Spleen (tissue), 11 donors: ENCODE data around the gene ZNF467. TPM values are rescaled to one million over a fixed set of nuclear protein-coding genes. Genes with fewer than 3 reads are reported as not detected.

ENCODE experiments used
- DNase-seq: peaks from one replicate; pipeline ENCODE4 v3.0.0-alpha.2; 2020
- H3K27ac ChIP-seq, 8 donors: fragments of 200-600 bp; sonication (generic) in 7 of 8; 1 replicate in 4 of 8; 2 replicates in 4 of 8; pipeline versions ENCODE4 v1.5.0 to v1.8.0; 2016 to 2021; ENCODE audit warnings: inconsistent platforms in 4 of 8, mild to moderate bottlenecking in 4 of 8, moderate library complexity in 1 of 8
- H3K27me3 ChIP-seq, 7 donors: fragments of 200-600 bp; sonication (generic) in 6 of 7; replicated peaks in 1 of 7; 1 replicate in 4 of 7; 2 replicates in 3 of 7; pipeline versions ENCODE4 v1.5.0 to v1.8.0; 2016 to 2021; ENCODE audit warnings: inconsistent platforms in 3 of 7, mild to moderate bottlenecking in 1 of 7
- H3K36me3 ChIP-seq, 6 donors: fragments of 200-600 bp; sonication (generic) in 5 of 6; 1 replicate in 4 of 6; 2 replicates in 2 of 6; pipeline versions ENCODE4 v1.5.0 to v1.8.0; 2016 to 2021; ENCODE audit warnings: inconsistent platforms in 2 of 6
- H3K4me1 ChIP-seq, 6 donors: fragments of 200-600 bp; sonication (generic) in 5 of 6; 1 replicate in 3 of 6; 2 replicates in 3 of 6; pipeline versions ENCODE4 v1.5.0 to v1.8.0; 2016 to 2021; ENCODE audit warnings: inconsistent platforms in 3 of 6
- H3K4me3 ChIP-seq, 8 donors: fragments of 200-600 bp; sonication (generic) in 7 of 8; 1 replicate in 4 of 8; 2 replicates in 4 of 8; pipeline versions ENCODE4 v1.5.0 to v1.8.0; 2016 to 2021; ENCODE audit warnings: inconsistent platforms in 4 of 8, mild to moderate bottlenecking in 4 of 8, moderate library complexity in 2 of 8
- H3K9me3 ChIP-seq, 8 donors: fragments of 200-600 bp; sonication (generic) in 7 of 8; 1 replicate in 4 of 8; 2 replicates in 4 of 8; pipeline versions ENCODE4 v1.5.0 to v1.8.0; 2016 to 2021; ENCODE audit warnings: inconsistent platforms in 4 of 8
- CTCF ChIP-seq, 11 experiments: fragments of 200-600 bp in 7 of 11; fragments of 450-650 bp in 4 of 11; sonication (generic) in 4 of 11; IDR thresholded peaks in 8 of 11; conservative IDR thresholded peaks in 3 of 11; 1 replicate in 7 of 11; 2 replicates in 4 of 11; pipeline versions ENCODE4 v1.4.0 to v1.8.0; 2016 to 2021; ENCODE audit warnings: antibody characterized with exemption in 11 of 11, inconsistent platforms in 4 of 11, mild to moderate bottlenecking in 1 of 11
- POLR2A ChIP-seq, 3 donors: fragments of 450-650 bp; IDR thresholded peaks; one replicate each; pipeline ENCODE4 v1.5.1; 2017; ENCODE audit warnings: antibody characterized with exemption in 3 of 3, mild to moderate bottlenecking in 1 of 3
- POLR2AphosphoS5 ChIP-seq, 3 donors: sonication (generic); formaldehyde crosslinking; IDR thresholded peaks; one replicate each; pipeline ENCODE4 v1.5.1; 2017; ENCODE audit warnings: antibody characterized with exemption in 3 of 3
- WGBS, 5 donors: extraction: QIAGEN DNeasy Blood & Tissue Kit in 3 of 5; methylation state at CpG; one replicate each; pipeline versions ENCODE4 v1.1.5 to v1.1.7; 2013 to 2018; 5-methylcytosine and 5-hydroxymethylcytosine counted together
- intact Hi-C: fragments of 100-400 bp; cut with DNase I; formaldehyde crosslinking; loops from one replicate; pipeline ENCODE4 v1.15.0; 2023; ENCODE audit warnings: low total_unique reads
- polyA plus RNA-seq, 3 donors: library from polyadenylated mRNA; stranded (reverse); fragments of 200-250 nt; gene quantifications; one replicate each; pipeline ENCODE4 v1.2.1, GENCODE V29; 2013
- total RNA-seq, 7 donors: library from RNA; depleted of rRNA in 3 of 7; stranded (reverse); fragments of >200 nt in 3 of 7; fragmentation: NEBNext Ultra II Directional in 4 of 7; extraction: Animal tissue kit (Norgen Biotek cat#: 25700) in 4 of 7; gene quantifications; one replicate each; pipeline versions ENCODE4 v1.1.0 to v1.2.1, GENCODE V29; 2016 to 2021
- donor health status: healthy with polysubstance abuse.
- donor health status: DM: no; HTN: no; CAD: no; lungs with moderate emphysema.
- donor health status: DM: no; HTN: no; CAD: no.
- donor health status: Bipolar disorder and iron deficiency.
- donor health status: healthy.
- donor health status: DM: no; HTN: no; CAD: no.
- donor health status: DM: yes; HTN: yes; CAD: no.

The ZNF467 gene
- total and polyA plus RNA-seq, 10 donors: 6.0 to 48.5 (median 31.3) TPM

GRCh38 chr7:149785983-149786382 is 12.6 kb upstream of the ZNF467 start:
- TF ChIP-seq CTCF (IDR thresholded peaks at IDR 0.05 in 8 of 11, conservative IDR thresholded peaks at IDR 0.05 in 3 of 11) (no peak), POLR2AphosphoS5 (IDR thresholded peaks at IDR 0.05) (no peak), POLR2A (IDR thresholded peaks at IDR 0.05) (no peak)
- intact Hi-C loops: no loop called here
- Histone ChIP-seq H3K27me3 (peaks cover 0 to 40% (median 16%) of the 10 kb centered on the region in 7 donors), H3K4me3 (no peak overlapping the region), H3K27ac (no peak overlapping the region), H3K36me3 (no peaks in the 10 kb centered on the region), H3K9me3 (no peaks in the 10 kb centered on the region), H3K4me1 (peaks cover 0 to 42% (median 14%) of the 10 kb centered on the region in 6 donors)
- no peak for DNase-seq
- 87 to 97% (median 91%) methylated on average over 7 to 9 of the region's 9 CpGs for WGBS, 5 donors

- no peak for DNase-seq
- H3K36me3 ChIP-seq: no peaks in the 10 kb centered on the region
- H3K27me3 ChIP-seq: peaks cover 0 to 34% (median 10%) of the 10 kb centered on the region in 7 donors
- H3K27ac ChIP-seq: no peak overlapping the region
- no peak overlapping the region for H3K4me3 ChIP-seq
- peaks cover 0 to 42% (median 16%) of the 10 kb centered on the region in 6 donors for H3K4me1 ChIP-seq
- H3K9me3 ChIP-seq: no peaks in the 10 kb centered on the region
- 91 to 95% (median 94%) methylated on average over 8 to 15 of the region's 15 CpGs for WGBS, 5 donors
- TF ChIP-seq POLR2A (IDR thresholded peaks at IDR 0.05) (no peak), CTCF (IDR thresholded peaks at IDR 0.05 in 8 of 11, conservative IDR thresholded peaks at IDR 0.05 in 3 of 11) (no peak), POLR2AphosphoS5 (IDR thresholded peaks at IDR 0.05) (no peak)
- intact Hi-C loops: no loop called here
Measured at GRCh38 chr7:149785402-149785801, 12.0 kb upstream of the ZNF467 start.

- Histone ChIP-seq H3K9me3 (no peaks in the 10 kb centered on the region), H3K36me3 (no peaks in the 10 kb centered on the region), H3K4me3 (no peak overlapping the region), H3K27me3 (peaks cover 0 to 23% (median 0%) of the 10 kb centered on the region in 7 donors), H3K27ac (no peak overlapping the region), H3K4me1 (peaks cover 0 to 32% (median 8%) of the 10 kb centered on the region in 6 donors)
- intact Hi-C loops: no loop called here
- WGBS, 5 donors: 79 to 89% (median 82%) methylated on average over 4 to 5 of the region's 5 CpGs
- DNase-seq: no peak
- TF ChIP-seq POLR2AphosphoS5 (IDR thresholded peaks at IDR 0.05) (no peak), POLR2A (IDR thresholded peaks at IDR 0.05) (no peak), CTCF (IDR thresholded peaks at IDR 0.05 in 8 of 11, conservative IDR thresholded peaks at IDR 0.05 in 3 of 11) (no peak)
Measured at GRCh38 chr7:149784251-149784608, 10.8 kb upstream of the ZNF467 start.

- intact Hi-C loops: no loop called here
- peaks cover 0 to 26% (median 5%) of the 10 kb centered on the region in 6 donors for H3K4me1 ChIP-seq
- no peak overlapping the region for H3K27ac ChIP-seq
- no peak overlapping the region for H3K4me3 ChIP-seq
- WGBS, 5 donors: 68 to 83% (median 70%) methylated on average over 22 of the region's 22 CpGs
- H3K36me3 ChIP-seq: no peaks in the 10 kb centered on the region
- H3K9me3 ChIP-seq: no peaks in the 10 kb centered on the region
- no peak for DNase-seq
- TF ChIP-seq CTCF (IDR thresholded peaks at IDR 0.05 in 8 of 11, conservative IDR thresholded peaks at IDR 0.05 in 3 of 11) (no peak), POLR2A (IDR thresholded peaks at IDR 0.05) (no peak), POLR2AphosphoS5 (IDR thresholded peaks at IDR 0.05) (no peak)
- peaks cover 0 to 17% (median 0%) of the 10 kb centered on the region in 7 donors for H3K27me3 ChIP-seq
Measured at GRCh38 chr7:149783386-149784250, 10.2 kb upstream of the ZNF467 start.
